B cell (primary cell): Measurements from ENCODE around the gene SCYL3. TPM values are rescaled to one million over a fixed set of nuclear protein-coding genes. Genes with fewer than 3 reads are reported as not detected.

Experiments used
- ATAC-seq: fragments of 200-7000 bp; cut with Tn5 transposase; one replicate; pipeline ENCODE4 v1.10.0; 2021; ENCODE audit warnings: low read depth, mild to moderate bottlenecking, moderate number of reproducible peaks, moderate library complexity
- CTCF ChIA-PET: fragments of 350-600 bp; sonication (Branson Sonifier 250); formaldehyde crosslinking; loops from one replicate; lab custom pipeline; 2021; ENCODE audit warnings: antibody characterized with exemption, inconsistent platforms; lab: Charles Lee
- POLR2A ChIA-PET: fragments of 350-600 bp; sonication (Branson Sonifier 250); formaldehyde crosslinking; loops from one replicate; lab custom pipeline; 2021; ENCODE audit warnings: antibody characterized with exemption; lab: Charles Lee
- DNase-seq: peaks from one replicate; pipeline ENCODE4 v3.0.0; 2013
- H2AFZ ChIP-seq: 2 replicates; pipeline ENCODE4 v1.6.1; 2012; ENCODE audit warnings: mild to moderate bottlenecking, low read depth, low read length; ENCODE audit not compliant: insufficient read depth, poor library complexity, severe bottlenecking
- H3K27ac ChIP-seq, 2 donors: 1 replicate in 1 of 2; 2 replicates in 1 of 2; pipeline ENCODE4 v1.5.1; 2012 to 2013; ENCODE audit warnings: low read length in 2 of 2, mild to moderate bottlenecking in 2 of 2, moderate library complexity in 1 of 2
- H3K27me3 ChIP-seq, 4 experiments: fragments of 200-600 bp in 1 of 4; sonication (generic) in 1 of 4; replicated peaks in 1 of 4; 1 replicate in 2 of 4; 2 replicates in 2 of 4; pipeline versions ENCODE4 v1.6.1 to v1.7.0; 2013 to 2016; ENCODE audit warnings: low read length in 3 of 4, mild to moderate bottlenecking in 2 of 4, mixed read lengths in 1 of 4, moderate library complexity in 1 of 4; ENCODE audit not compliant: insufficient read depth in 4 of 4, control insufficient read depth in 3 of 4; ENCODE audit errors: control extremely low read depth in 1 of 4
- H3K36me3 ChIP-seq, 2 experiments: replicated peaks in 1 of 2; 1 replicate in 1 of 2; 2 replicates in 1 of 2; pipeline versions ENCODE4 v1.6.1 to v1.7.1; 2013; ENCODE audit warnings: low read length in 1 of 2; ENCODE audit not compliant: insufficient read depth in 2 of 2, control insufficient read depth in 1 of 2; ENCODE audit errors: control extremely low read depth in 1 of 2, extremely low read depth in 1 of 2
- H3K4me1 ChIP-seq, 2 donors: fragments of 200-600 bp in 1 of 2; sonication (generic) in 1 of 2; 1 replicate in 1 of 2; 2 replicates in 1 of 2; pipeline versions ENCODE4 v1.5.1 to v1.6.1; 2013 to 2017; ENCODE audit warnings: low read length in 2 of 2; ENCODE audit not compliant: control insufficient read depth in 2 of 2, insufficient read depth in 2 of 2
- H3K4me2 ChIP-seq: replicated peaks from 2 replicates; pipeline ENCODE3; 2012; ENCODE audit warnings: mild to moderate bottlenecking, low read depth, low read length; ENCODE audit not compliant: poor library complexity, severe bottlenecking
- H3K4me3 ChIP-seq, 5 experiments: fragments of 200-600 bp in 1 of 5; sonication (generic) in 1 of 5; 1 replicate in 3 of 5; 2 replicates in 2 of 5; pipeline versions ENCODE4 v1.5.1 to v1.7.0; 2011 to 2016; ENCODE audit warnings: low read length in 4 of 5, mild to moderate bottlenecking in 4 of 5, low read depth in 2 of 5, control low read depth in 1 of 5, moderate library complexity in 1 of 5; ENCODE audit not compliant: insufficient read depth in 1 of 5; ENCODE audit errors: control extremely low read depth in 1 of 5, extremely low read depth in 1 of 5
- H3K79me2 ChIP-seq: fragments of 200-600 bp; sonication (generic); one replicate; pipeline ENCODE4 v1.6.0; 2016; ENCODE audit warnings: low read length; ENCODE audit not compliant: control insufficient read depth, insufficient read depth
- H3K9ac ChIP-seq: fragments of 200-600 bp; sonication (generic); 2 replicates; pipeline ENCODE4 v1.6.1; 2017; ENCODE audit warnings: mild to moderate bottlenecking, low read length, moderate library complexity
- H3K9me3 ChIP-seq, 3 donors: one replicate each; pipeline versions ENCODE4 v1.6.1 to v1.7.1; 2013; ENCODE audit warnings: low read length in 2 of 3; ENCODE audit not compliant: control insufficient read depth in 2 of 3, insufficient read depth in 1 of 3; ENCODE audit errors: control extremely low read depth in 1 of 3
- H4K20me1 ChIP-seq: 2 replicates; pipeline ENCODE4 v1.6.0; 2012; ENCODE audit warnings: mild to moderate bottlenecking, low read length; ENCODE audit not compliant: insufficient read depth, control insufficient read depth, poor library complexity, severe bottlenecking
- H3K27ac Mint-ChIP-seq: one replicate; pipeline ENCODE4 v1.8.0; 2021; ENCODE audit warnings: mixed read lengths
- H3K27me3 Mint-ChIP-seq: one replicate; pipeline ENCODE4 v1.8.0; 2021; ENCODE audit warnings: mixed read lengths
- H3K4me1 Mint-ChIP-seq: one replicate; pipeline ENCODE4 v1.8.0; 2021; ENCODE audit warnings: mixed read lengths
- H3K4me3 Mint-ChIP-seq: one replicate; pipeline ENCODE4 v1.8.0; 2021; ENCODE audit warnings: mixed read lengths
- H3K9me3 Mint-ChIP-seq: one replicate; pipeline ENCODE4 v1.8.0; 2022; ENCODE audit warnings: mixed read lengths; ENCODE audit not compliant: insufficient read depth
- EZH2 ChIP-seq: IDR thresholded peaks from 2 replicates; pipeline ENCODE4 v1.6.1; 2012; ENCODE audit warnings: borderline replicate concordance, low read depth, mild to moderate bottlenecking, moderate library complexity, low read length; ENCODE audit not compliant: insufficient read depth, poor library complexity, severe bottlenecking
- WGBS: methylation state at CpG from one replicate; pipeline ENCODE4 v1.1.5; 2013; ENCODE audit warnings: missing lambda C conversion rate; ENCODE audit not compliant: insufficient coverage; 5-methylcytosine and 5-hydroxymethylcytosine counted together
- intact Hi-C: fragments of 100-400 bp; cut with micrococcal nuclease; formaldehyde crosslinking; loops from one replicate; pipeline ENCODE4 v1.10.0; 2022
- polyA plus RNA-seq: library from polyadenylated mRNA; depleted of rRNA; stranded (reverse); fragments of >200 nt; gene quantifications from 2 replicates; pipeline ENCODE4 v1.2.3, GENCODE V29; 2012
- total RNA-seq, 2 donors: library from RNA; stranded (reverse); fragments of 120-200 nt in 1 of 2; gene quantifications; 1 replicate in 1 of 2; 2 replicates in 1 of 2; pipeline versions ENCODE4 v1.2.3 to v1.2.4, GENCODE V29; 2013 to 2022
- TF ChIP-seq, protein P1 (sequence below): fragments of 200-600 bp; IDR thresholded peaks from one replicate; pipeline ENCODE4 v1.8.0; 2022; ENCODE audit warnings: antibody characterized with exemption, mild to moderate bottlenecking

SCYL3 gene
- total and polyA plus RNA-seq, 2 donors (not counting 1 experiment from before 2014, with no cell fraction given): 14.2 to 18.4 TPM

DNA sequence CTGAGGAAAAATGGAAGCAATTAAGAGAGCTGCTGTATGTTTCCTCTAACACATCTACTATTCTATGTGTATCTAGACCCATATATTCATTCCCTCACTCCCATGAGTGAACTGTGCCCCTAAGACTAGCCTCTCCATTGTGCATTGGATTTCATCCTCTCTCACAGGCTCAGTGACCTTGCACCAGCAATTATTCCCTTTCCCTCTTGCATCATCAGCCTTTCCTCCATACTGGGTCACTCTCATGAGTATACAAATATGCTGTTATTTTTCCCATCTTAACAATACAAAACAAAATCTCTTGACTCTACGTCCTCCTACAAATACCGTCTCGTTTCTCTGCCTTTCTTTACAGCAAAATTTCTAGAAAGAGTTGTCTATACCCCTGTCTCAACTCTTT, 69.5 kb downstream of the SCYL3 start:
- no peak for DNase-seq
- no peaks in the 10 kb centered on the region for H3K9me3 Mint-ChIP-seq

DNA sequence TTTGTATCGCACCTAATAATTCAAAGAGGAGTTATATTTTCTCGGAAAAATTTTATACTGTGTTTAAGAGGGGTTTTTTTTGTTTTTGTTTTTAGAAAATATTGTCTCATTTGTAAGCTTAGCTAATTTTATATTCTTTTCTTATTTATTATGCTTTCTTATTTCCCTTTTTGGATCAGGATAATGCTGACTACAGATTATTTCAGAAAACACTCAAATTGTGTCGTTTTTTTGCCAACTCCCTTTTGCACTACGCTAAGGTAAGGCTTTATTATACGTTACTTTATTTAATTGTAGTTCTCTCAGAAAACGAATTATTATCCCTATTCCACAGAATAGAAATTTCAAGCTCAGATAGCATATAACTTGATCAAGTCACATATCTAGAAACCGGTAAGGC, 72.2 kb downstream of the SCYL3 start:
- DNase-seq (no peak), ATAC-seq (no peak)
- Histone ChIP-seq H3K9me3 (peaks cover 0 to 1% (median 0%) of the 10 kb centered on the region in 3 donors), H2AFZ (no peak overlapping the region), H3K4me1 (no peaks in the 10 kb centered on the region), H3K27me3 (no peaks in the 10 kb centered on the region), H4K20me1 (no peaks in the 10 kb centered on the region), H3K4me2 (no peak overlapping the region), H3K27ac (no peak overlapping the region), H3K79me2 (no peaks in the 10 kb centered on the region), H3K9ac (no peak overlapping the region), H3K4me3 (no peak overlapping the region), H3K36me3 (peaks cover 0 to 4% of the 10 kb centered on the region in 2 experiments)
- H3K27ac Mint-ChIP-seq: no peak overlapping the region
- H3K27me3 Mint-ChIP-seq: no peaks in the 10 kb centered on the region
- TF ChIP-seq, protein P1, sequence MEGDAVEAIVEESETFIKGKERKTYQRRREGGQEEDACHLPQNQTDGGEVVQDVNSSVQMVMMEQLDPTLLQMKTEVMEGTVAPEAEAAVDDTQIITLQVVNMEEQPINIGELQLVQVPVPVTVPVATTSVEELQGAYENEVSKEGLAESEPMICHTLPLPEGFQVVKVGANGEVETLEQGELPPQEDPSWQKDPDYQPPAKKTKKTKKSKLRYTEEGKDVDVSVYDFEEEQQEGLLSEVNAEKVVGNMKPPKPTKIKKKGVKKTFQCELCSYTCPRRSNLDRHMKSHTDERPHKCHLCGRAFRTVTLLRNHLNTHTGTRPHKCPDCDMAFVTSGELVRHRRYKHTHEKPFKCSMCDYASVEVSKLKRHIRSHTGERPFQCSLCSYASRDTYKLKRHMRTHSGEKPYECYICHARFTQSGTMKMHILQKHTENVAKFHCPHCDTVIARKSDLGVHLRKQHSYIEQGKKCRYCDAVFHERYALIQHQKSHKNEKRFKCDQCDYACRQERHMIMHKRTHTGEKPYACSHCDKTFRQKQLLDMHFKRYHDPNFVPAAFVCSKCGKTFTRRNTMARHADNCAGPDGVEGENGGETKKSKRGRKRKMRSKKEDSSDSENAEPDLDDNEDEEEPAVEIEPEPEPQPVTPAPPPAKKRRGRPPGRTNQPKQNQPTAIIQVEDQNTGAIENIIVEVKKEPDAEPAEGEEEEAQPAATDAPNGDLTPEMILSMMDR: no peak
- TF ChIP-seq EZH2: no peak
- intact Hi-C loops: no loop called here
- CTCF ChIA-PET: no interaction called here
- WGBS: no CpG with 5 or more reads among the region's 7 CpGs
- POLR2A ChIA-PET: no interaction called here
- no peak overlapping the region for H3K4me3 Mint-ChIP-seq
- H3K9me3 Mint-ChIP-seq: no peaks in the 10 kb centered on the region
- H3K4me1 Mint-ChIP-seq: no peaks in the 10 kb centered on the region

More for the DNA sequence above, 69.5 kb downstream of the SCYL3 start:
- TF ChIP-seq, protein P1: no peak
- no peak for TF ChIP-seq EZH2
- Histone ChIP-seq H2AFZ (no peak overlapping the region), H3K27ac (no peak overlapping the region), H3K79me2 (no peaks in the 10 kb centered on the region), H4K20me1 (no peaks in the 10 kb centered on the region), H3K27me3 (no peaks in the 10 kb centered on the region), H3K4me1 (no peaks in the 10 kb centered on the region), H3K4me3 (no peak overlapping the region), H3K9ac (no peak overlapping the region), H3K36me3 (peaks cover 5% of the 10 kb centered on the region in 2 experiments), H3K4me2 (no peak overlapping the region), H3K9me3 (no peaks in the 10 kb centered on the region)
- H3K4me3 Mint-ChIP-seq: no peak overlapping the region
- WGBS: 100% methylated on average over 3 of the region's 3 CpGs
- no peaks in the 10 kb centered on the region for H3K4me1 Mint-ChIP-seq
- ATAC-seq: no peak
- no peak overlapping the region for H3K27ac Mint-ChIP-seq
- CTCF ChIA-PET: no interaction called here
- POLR2A ChIA-PET: no interaction called here
- intact Hi-C loops: no loop called here
- H3K27me3 Mint-ChIP-seq: no peaks in the 10 kb centered on the region
